Measurements from ENCODE around the gene ARL6IP4.

Gene ARL6IP4

GRCh38 chr12:122979001-122979907 is 1.2 kb upstream of the ARL6IP4 start:
- DNase-seq = no peak

DNA sequence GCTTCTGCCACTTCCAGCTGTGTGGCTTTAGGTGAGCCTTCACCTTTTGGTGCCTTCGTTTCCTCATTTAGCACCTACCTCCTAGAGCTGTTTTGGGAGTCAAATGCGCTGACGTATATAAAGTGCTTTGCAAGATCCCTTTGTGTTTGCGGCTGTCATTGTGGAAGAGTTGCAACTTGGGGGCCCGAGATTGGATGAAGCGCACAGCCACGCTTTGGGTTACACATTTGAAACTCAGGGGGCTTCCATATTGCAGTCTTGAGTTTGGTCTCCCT is 636 bp upstream of the ARL6IP4 start:
- no peak for DNase-seq

GRCh38 chr12:122981036-122981471 is 573 bp downstream of the ARL6IP4 start:
- DNase-seq = peak in 1 of 2 experiments; percentile 58

GRCh38 chr12:122981587-122982476 is 1.4 kb downstream of the ARL6IP4 start:
- no peak for DNase-seq

GRCh38 chr12:122982477-122982815 is 2.0 kb downstream of the ARL6IP4 start:
- no peak for DNase-seq

- no peak for DNase-seq
Measured at GRCh38 chr12:122982963-122983788, 2.7 kb downstream of the ARL6IP4 start.

- no peak for DNase-seq
Measured at GRCh38 chr12:122983789-122984515, 3.5 kb downstream of the ARL6IP4 start.

GRCh38 chr12:122984612-122985337 is 4.3 kb downstream of the ARL6IP4 start:
- DNase-seq = no peak

DNA sequence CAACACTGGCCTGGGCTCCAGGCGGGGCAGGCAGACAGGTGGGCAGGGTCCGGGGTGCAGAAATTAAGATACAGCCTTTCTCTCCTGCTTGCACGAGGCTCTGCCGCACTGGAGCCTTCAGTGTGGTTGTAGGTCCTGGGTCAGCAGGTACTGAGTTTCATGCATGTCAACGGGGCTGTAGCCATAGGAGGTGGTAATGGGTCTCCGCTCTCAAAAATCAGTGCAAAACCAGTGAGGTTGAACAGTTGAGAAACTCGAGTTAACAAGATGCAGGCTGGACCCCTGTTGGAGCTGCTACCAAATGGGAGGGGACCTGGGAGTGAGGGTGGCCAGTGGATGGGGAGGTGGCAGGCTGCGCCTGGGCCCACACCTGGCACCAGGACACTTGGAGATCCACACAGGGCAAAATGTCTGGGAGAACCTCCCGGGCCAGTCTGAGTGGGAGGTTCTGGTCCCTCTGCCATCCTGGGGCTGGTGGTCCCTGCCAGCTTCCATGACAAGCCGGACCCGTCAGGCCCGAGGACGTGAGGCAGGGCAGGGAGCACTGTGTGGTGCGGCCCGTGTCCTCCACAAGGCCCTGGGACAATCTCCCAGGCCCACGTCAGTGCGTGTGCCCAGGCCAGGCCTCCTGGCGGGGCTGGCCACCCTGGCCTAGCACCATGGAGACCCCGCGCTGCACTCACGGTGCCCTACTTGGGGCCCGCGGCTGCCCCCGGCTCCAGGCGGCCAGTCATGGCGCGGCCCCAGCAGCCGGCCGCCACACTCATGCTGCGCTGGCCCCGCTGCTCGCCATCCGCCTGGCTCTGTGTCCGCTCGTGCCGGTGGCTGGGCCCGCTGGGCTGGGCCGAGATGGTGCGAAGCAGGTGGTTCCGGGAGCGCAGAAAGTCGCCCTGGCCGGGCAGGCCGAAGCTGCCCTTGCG is 5.1 kb downstream of the ARL6IP4 start:
- no peak for DNase-seq

DNA sequence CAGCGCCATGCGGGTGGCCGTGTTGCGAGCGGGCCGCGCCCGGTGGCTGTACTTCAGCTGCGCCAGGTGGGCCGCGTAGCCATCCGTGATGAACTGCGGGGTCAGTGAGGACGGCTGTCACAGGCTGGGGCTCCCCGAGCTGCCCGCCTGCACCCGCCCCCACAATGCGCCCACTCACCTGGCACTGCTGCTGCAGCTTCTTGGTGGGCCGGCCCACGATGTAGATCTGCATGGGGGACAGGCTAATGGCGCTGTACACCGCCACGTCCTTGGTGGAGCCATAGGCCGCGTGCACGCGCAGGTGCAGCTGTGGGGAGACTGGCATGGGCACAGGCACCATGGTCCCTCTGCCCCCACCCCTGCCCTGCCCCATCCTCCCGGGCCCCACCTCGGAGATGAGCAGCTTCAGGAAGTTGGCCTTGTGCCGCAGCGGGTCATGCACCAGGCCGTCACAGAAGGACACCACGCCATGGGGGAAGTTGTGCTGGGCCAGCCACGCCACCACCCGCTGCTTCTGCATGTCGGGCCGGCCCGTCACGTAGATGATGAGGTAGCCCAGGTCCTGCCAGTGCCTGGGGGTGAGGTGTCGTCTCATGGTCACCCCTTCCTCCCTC is 5.9 kb downstream of the ARL6IP4 start:
- no peak for DNase-seq

DNA sequence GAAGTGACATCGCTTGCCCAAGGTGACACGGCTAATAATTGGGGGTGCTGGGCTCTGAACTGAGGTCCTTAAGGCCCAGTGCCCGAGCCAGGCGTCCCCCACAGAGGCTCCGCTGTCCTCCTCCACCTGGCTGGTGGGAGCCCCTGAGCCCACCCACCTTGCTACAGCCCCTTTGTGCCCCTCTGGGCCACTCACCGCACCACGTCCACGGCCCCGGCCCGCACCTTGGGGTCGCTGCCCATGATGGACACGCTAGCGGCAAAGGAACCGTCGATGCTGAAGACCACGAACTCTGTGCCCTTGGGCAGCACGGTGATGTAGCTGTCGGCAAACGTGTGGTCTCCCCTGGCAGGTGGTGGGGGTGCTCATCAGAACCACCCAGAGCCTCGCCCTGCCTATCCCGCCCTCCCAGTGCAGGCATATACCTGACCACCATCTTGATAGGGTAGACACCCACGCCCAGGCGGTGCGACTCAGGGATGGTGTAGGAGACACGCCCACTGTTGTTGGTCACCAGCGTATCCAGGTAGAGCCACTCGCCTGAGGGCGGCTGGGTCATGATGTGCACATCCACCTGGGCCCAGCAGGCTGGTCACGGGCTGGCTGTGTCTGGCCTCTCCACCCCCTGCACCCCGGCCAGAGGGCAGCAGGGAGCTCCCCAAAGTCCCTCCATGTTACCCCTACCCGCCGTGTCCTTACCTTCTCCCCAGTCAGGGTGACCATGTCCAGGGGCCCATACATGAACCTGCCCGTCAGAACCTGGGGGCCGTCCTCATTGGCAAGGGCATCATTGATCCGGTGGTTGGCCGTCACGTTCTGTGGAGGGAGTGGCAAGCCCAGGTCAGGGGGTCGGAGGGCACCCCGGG is 6.8 kb downstream of the ARL6IP4 start:
- no peak for DNase-seq

- DNase-seq = no peak
Measured at GRCh38 chr12:122988036-122988435, 7.6 kb downstream of the ARL6IP4 start.

- no peak for DNase-seq
Measured at GRCh38 chr12:122988612-122989212, 8.2 kb downstream of the ARL6IP4 start.

DNA sequence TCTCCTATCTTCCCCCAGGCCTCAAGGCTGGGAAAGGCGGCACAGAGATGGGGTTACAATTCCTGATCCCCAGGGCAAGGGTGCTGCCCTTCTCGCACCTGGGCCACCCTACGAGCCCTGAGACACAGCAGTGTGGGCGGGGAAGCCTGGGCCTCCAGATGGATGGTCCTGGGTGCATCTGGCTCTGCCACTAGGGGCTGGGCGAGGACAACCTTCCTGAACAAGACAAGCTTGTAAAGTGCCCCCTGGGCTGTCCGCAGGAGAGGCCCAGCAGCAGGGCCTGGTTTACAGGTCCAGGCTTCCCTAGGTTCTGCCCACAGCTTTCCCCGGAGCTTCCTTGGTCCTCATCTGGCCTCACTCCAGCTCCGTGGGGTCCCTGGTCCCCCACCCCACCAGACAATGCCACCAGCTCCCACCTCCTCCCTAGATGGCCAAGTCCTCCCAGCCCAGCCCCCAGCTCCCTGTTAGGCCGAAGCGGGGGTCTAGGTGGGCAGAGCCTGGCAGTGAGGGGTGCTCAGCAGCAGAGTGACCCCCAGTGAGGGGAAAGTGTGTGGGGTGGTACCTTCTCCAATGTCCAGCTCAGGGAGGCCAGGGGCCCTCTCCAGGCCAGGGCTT is 8.9 kb downstream of the ARL6IP4 start:
- no peak for DNase-seq

DNA sequence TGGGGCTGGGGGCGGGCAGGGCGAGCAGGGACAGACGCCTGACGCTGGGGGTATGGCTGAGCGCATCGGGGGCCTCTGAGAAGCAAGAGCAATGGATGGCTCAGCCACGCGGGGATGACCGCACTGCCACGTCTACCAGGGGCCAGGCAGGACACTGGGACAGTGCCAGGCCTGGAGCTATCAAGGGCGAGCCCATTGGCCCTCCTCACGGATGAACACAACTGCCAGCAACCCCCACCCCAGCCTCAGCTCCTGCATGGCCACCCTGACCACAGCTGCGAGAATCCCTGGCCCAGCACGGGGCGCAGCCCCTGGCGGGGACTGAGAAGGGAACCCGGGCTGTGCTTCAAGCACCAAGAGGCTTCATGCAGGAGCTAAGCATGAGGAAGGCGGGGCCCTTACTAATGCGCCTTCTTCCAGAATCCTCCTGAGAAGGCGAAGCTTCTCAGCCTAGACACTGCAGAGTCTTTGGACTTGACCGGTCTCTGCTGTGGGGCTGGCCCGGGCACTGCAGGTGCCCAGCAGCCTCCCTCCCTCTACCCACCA is 9.5 kb downstream of the ARL6IP4 start:
- no peak for DNase-seq

DNA sequence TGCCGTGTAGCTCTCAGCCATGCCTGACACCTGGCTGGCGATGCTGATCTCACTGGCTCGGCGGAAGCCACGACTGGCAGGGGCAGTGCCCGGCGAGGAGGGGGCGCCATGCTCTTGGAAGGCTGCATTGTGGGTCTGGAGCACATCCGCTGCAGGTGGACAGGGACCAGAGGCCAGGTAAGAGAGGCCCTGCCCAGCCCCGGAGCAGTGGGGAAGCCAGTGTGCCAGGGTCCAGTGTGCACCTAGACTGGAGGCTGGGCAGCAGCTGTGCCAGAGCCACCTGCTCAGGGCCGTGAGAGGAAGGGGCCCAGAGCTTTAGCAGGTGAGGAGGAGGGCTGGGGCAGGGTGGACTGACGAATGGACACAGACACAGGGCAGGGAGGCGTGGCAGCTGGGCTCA is 10.1 kb downstream of the ARL6IP4 start:
- no peak for DNase-seq

DNA sequence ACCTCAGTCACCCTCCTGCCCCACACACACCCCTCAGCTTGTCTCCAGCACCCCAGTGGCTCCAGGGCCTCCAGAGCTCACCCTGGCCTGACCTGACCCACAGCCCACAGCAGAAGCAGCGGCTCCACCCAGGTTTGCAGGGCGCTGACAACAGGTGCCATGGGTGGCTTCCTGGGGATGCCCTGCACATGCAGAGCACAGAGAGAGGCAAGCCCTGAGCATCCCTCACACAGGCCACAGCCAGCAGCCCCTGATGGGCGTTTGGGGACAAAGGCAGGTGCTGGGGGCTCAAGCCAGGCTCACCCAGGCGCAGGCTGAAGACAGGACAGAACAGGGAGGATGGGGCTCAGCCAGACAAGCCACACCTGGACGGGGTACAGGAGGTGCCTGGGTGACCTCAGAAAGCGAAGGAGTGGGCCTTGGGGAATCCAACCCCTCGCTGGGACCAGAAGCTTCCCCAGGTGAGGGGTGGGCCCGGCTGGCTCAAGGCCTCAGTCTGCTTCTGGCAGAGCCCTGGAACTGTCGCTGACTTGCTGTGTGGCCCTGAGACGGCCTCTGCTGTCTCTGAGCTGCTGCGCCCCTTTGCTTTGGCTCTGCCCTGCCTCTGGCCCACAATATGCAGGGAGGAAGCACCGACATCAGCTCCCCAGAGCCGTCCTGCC is 10.6 kb downstream of the ARL6IP4 start:
- DNase-seq = no peak

Measured in activated T-cell treated with anti-CD3 and anti-CD28 coated beads, Interleukin-2, amount 50 U/mL, for 48 hours (primary cell).